ENCODE measurements around the gene KHDC4.

- TF ChIP-seq POLR2AphosphoS2 (IDR thresholded peaks at IDR 0.05; ENCODE audit: low read length), result no peak; the same call in 1 of the 2 replicates
- peak; percentile 70 to 76 for TF ChIP-seq NRF1 (conservative IDR thresholded peaks at IDR 0.05 in 1 of 2, IDR thresholded peaks at IDR 0.05 in 1 of 2)
- TF ChIP-seq, protein P1, sequence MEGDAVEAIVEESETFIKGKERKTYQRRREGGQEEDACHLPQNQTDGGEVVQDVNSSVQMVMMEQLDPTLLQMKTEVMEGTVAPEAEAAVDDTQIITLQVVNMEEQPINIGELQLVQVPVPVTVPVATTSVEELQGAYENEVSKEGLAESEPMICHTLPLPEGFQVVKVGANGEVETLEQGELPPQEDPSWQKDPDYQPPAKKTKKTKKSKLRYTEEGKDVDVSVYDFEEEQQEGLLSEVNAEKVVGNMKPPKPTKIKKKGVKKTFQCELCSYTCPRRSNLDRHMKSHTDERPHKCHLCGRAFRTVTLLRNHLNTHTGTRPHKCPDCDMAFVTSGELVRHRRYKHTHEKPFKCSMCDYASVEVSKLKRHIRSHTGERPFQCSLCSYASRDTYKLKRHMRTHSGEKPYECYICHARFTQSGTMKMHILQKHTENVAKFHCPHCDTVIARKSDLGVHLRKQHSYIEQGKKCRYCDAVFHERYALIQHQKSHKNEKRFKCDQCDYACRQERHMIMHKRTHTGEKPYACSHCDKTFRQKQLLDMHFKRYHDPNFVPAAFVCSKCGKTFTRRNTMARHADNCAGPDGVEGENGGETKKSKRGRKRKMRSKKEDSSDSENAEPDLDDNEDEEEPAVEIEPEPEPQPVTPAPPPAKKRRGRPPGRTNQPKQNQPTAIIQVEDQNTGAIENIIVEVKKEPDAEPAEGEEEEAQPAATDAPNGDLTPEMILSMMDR (IDR thresholded peaks at IDR 0.05 in 2 of 3, conservative IDR thresholded peaks at IDR 0.05 in 1 of 3; ENCODE audit: insufficient read depth in 2 of 3, low read depth in 1 of 3, low read length in 3 of 3), result peak; percentile 30 to 42 (median 31); a peak in 4 of 6 replicates
- TF ChIP-seq VEZF1 (CRISPR knock-in tag; IDR thresholded peaks at IDR 0.05), result peak; percentile 96
- TF ChIP-seq MEIS2 (IDR thresholded peaks at IDR 0.05; ENCODE audit: partially characterized antibody), result no peak
- no peak for TF ChIP-seq HMG20B (CRISPR knock-in tag; IDR thresholded peaks at IDR 0.05)
- no peak for TF ChIP-seq SNIP1 (IDR thresholded peaks at IDR 0.05; ENCODE audit: low read depth)
- TF ChIP-seq KLF13 (tag; IDR thresholded peaks at IDR 0.05; ENCODE audit: borderline replicate concordance, low read depth), result 0 out of 2 replicates have a peak, but pooled peaks have one; percentile 23
- TF ChIP-seq, protein P2, sequence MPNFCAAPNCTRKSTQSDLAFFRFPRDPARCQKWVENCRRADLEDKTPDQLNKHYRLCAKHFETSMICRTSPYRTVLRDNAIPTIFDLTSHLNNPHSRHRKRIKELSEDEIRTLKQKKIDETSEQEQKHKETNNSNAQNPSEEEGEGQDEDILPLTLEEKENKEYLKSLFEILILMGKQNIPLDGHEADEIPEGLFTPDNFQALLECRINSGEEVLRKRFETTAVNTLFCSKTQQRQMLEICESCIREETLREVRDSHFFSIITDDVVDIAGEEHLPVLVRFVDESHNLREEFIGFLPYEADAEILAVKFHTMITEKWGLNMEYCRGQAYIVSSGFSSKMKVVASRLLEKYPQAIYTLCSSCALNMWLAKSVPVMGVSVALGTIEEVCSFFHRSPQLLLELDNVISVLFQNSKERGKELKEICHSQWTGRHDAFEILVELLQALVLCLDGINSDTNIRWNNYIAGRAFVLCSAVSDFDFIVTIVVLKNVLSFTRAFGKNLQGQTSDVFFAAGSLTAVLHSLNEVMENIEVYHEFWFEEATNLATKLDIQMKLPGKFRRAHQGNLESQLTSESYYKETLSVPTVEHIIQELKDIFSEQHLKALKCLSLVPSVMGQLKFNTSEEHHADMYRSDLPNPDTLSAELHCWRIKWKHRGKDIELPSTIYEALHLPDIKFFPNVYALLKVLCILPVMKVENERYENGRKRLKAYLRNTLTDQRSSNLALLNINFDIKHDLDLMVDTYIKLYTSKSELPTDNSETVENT (CRISPR knock-in tag; IDR thresholded peaks at IDR 0.05), result no peak
- TF ChIP-seq ZBTB7A (IDR thresholded peaks at IDR 0.05; ENCODE audit: borderline replicate concordance, control insufficient read depth, low read depth, low read length), result peak; percentile 97
- TF ChIP-seq TSHZ1 (CRISPR knock-in tag; IDR thresholded peaks at IDR 0.05), result no peak
- no peak; the same call in 1 of the 2 replicates for TF ChIP-seq DPF2 (IDR thresholded peaks at IDR 0.05)
Observed at GRCh38 chr1:155978325-155978972, 44.2 kb upstream of the KHDC4 start, which contains the start of gene ARHGEF2.

Measured in K562 (cell line).